GM19193 (cell line): ENCODE data around the gene ANKRD33B.

Source experiments
- POLR2A ChIP-seq: IDR thresholded peaks from 4 replicates; pipeline ENCODE4 v1.6.1; 2011; ENCODE audit not compliant: insufficient read depth, insufficient read length; ENCODE audit errors: extremely low read depth

Gene ANKRD33B

DNA sequence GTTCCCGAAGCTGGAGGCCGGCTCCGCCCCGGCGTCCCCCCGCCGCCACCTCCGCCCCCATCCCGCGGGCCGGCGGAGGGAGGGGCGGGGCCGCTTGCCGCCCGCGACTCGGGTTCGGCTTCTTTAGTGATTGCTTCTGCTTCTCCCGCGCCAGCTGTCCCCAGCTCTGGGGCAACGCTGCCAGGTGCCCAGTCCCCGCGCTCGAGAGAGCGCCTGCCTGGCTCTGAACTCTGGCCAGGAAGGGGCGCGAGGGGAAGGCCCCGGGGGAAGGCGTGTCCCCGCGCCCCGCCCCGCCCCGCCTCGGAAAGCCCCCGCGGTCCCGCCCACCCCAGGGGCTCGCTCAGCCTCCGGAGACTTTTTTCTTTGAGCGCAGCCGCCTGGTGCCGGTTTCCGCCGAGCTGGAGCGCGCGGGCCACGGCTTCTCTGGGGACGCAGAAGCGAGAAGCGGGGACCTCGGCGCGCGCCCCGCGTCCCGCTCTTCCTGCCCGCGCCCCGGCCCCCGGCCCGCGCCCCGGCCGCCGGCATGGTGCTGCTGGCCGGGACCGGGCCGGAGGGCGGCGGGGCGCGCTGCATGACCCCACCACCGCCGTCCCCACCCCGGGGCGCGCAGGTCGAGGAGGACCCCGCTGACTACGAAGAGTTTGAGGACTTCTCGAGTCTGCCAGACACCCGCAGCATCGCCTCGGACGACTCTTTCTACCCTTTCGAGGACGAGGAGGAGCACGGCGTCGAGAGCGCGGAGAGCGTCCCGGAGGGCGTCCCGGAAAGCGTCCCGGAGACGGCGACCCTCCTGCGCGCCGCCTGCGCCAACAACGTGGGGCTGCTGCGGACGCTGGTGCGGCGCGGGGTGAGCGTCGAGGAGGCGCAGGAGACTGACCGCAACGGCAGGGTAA lies at the start of gene ANKRD33B:
Gene ANKRD33B (plus strand): TSS at position 126 of the 893 bp plus-strand sequence. CDS start 398 bp downstream, at position 524.
- TF ChIP-seq POLR2A = peak; percentile 91

- TF ChIP-seq POLR2A = no peak
Observed at GRCh38 chr5:10515492-10515891, 48.4 kb upstream of the ANKRD33B start.

- TF ChIP-seq POLR2A = no peak
Observed at GRCh38 chr5:10518347-10518746, 45.5 kb upstream of the ANKRD33B start.

DNA sequence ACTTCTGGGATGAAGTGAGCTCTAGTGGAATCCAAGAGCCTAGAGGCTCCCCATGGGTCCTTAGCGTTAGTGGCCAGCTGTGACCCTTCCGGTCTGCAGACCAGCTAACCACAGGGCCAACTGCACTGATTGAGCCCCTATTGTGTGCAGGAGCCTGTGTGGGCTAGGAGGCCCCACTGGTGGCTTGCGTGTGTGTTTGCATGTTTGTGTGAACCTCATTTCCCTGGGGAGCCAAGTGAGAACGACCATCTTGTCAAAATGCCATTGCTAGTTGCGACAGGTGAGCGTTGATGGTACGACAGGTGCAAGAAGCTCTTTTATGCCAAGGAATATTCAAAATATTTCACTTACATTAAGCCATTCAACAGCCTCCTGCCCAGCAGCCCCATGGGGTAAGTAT lies 44.1 kb upstream of the ANKRD33B start:
- TF ChIP-seq POLR2A = no peak

- TF ChIP-seq POLR2A = no peak
Observed at GRCh38 chr5:10520706-10521105, 43.2 kb upstream of the ANKRD33B start.

GRCh38 chr5:10521466-10522223 lies 42.2 kb upstream of the ANKRD33B start:
- no peak for TF ChIP-seq POLR2A

DNA sequence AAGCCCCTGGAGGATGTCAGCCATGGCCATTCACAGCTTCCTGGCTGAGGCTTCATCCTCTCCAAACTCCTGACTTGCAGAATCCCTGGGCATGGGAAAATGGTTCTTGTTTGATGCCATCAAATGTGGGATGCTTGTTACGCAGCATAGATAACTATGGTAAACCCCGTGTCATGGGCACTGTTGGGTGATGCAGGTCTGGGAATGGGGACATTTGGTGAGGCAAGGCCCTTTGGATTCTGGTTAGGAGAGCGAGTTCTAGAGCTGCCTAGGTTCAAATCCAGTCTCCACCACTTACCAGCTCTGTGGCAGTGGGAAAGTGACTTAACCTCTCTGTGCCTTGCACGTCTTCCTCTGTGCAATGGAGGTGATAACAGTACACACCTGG lies 41.7 kb upstream of the ANKRD33B start:
- TF ChIP-seq POLR2A = no peak

DNA sequence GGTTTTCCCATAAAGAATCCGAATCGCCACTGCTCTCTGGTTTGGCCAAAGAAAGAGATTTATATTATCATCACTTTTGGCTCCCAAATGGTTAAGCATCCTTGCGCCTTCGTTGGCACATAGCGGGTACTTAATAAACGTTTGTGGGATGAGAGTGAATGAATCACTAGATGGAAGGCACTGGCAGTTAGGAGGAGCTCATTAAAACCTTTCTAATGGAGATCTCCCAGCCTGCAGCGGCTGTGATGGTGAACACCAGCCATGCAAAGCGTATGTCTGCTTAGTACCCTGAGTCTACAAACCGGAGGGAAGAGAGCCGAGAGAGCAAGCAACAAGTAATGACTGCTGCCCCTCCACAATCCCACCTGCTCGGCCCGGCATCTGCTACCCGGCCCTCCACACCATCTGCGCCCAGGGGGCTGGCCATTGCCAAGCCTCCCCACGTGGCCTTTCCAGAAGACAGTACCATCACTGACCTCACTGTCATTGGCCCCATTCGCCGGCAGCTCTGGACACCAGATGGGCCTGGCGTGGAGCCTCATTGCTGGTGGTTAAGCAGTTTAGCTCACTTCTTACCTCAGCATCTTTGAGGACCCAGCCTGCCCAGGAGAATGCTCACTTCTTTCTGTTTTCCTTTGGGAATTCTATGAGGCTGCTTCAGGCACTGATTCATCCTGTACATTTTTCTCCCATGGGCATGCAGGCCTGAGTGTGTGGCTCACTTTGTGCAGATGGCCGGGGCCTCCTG lies 39.3 kb upstream of the ANKRD33B start:
- no peak for TF ChIP-seq POLR2A

DNA sequence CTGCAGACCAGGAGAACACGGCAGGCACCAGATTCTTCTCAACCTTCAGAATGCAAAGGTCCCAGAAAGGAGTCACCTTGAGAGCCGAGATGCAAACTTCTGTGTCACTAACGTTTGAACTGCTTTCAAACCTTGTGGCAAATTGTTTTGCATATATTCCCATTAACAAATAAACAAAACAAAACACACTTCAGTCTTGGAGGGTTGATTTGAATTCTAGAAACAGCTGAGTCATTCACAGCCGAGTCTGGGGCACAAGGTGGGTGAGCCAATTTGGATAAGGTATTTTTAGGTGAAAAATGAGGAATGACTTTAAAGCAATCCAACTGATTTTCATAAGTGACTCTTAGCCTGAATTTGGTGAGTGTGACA lies 38.8 kb upstream of the ANKRD33B start:
- no peak for TF ChIP-seq POLR2A

DNA sequence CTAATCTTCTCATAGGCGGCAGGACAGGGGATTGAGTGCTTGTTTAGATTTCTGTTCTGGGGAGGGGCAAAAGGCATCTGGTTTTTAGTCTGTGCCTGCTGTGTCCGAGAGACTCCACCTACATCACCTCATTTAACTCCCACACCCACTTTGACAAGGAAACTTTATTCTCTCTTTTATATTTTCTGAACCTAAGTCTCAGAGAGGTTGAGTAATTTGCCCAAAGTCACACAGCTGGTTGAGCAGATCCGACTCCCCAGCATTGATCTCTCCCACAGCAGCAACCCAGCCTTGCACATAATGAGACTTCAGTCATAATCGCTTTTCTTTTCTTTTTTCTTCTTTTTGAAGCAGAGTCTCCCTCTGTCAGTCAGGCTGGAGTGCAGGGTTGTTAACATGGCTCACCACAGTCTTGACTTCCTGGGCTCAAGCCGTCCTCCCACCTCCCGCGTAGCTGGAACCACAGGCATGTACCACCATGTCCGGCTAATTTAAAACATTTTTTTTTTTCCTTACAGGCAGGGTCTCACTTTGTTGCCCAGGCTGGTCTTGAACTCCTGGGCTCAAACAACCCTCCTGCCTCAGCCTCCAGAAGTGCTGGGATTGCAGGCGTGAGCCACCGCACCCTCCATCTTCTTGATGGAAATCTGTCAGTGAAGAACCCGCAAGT lies 36.5 kb upstream of the ANKRD33B start:
- no peak for TF ChIP-seq POLR2A

DNA sequence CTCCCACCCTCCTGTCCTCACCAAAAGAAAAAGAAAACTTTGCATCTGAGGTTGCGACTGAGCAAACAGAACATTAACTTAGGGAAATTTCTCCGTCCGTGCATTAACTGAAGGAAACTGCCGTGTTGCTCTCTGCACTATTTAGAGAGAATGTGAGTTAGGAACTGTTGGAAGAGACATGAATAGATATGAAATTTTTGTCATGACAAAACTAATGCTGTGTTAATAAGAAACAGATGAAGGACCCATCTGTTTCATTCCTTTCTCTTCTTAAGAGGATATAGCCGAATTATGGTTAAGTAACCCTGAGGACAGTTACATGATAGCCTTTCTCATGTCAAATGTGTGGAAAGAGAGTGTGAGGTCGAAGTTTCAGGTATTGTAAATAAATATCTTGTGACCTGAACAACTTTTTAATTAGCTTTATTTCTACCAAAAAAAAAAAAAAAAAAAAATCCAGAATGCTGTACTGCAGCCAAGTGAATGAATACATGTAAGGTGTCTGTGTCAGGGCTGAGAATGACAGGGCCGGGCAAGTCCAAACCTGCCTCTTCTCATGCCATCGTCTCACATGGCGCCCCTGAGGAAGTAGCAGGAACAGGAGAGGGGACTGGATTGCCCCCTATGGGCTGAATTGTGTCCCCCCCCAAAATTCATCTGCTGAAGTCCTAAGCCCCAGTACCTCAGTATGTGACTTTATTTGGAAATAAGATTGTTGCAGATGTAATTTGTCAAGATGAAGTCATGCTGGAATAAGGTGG lies 35.6 kb upstream of the ANKRD33B start:
- TF ChIP-seq POLR2A = no peak

DNA sequence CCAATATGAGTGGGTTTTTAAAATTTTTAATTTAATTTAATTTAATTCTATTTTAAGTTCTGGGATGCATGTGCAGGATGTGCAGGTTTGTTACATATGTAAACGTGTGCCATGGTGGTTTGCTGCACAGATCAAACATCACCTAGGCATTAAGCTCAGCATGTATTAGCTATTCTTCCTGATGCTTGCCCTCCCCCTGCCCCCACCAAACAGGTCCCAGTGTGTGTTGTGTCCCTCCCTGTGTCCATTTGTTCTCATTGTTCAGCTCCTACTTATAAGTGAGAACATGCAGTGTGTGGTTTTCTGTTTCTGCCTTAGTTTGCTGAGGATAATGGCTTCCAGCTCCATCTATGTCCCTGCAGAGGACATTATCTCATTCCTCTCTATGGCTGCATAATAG lies 35.0 kb upstream of the ANKRD33B start:
- TF ChIP-seq POLR2A = no peak

- no peak for TF ChIP-seq POLR2A
Observed at GRCh38 chr5:10530601-10531320, 33.1 kb upstream of the ANKRD33B start.
